ENCODE data around the gene STOML1.
"Not testable (repeated sequence)": the region's sequence is repeated elsewhere in the genome, so short reads cannot be mapped to it uniquely, and the experiment has no call there.

The STOML1 gene

DNA sequence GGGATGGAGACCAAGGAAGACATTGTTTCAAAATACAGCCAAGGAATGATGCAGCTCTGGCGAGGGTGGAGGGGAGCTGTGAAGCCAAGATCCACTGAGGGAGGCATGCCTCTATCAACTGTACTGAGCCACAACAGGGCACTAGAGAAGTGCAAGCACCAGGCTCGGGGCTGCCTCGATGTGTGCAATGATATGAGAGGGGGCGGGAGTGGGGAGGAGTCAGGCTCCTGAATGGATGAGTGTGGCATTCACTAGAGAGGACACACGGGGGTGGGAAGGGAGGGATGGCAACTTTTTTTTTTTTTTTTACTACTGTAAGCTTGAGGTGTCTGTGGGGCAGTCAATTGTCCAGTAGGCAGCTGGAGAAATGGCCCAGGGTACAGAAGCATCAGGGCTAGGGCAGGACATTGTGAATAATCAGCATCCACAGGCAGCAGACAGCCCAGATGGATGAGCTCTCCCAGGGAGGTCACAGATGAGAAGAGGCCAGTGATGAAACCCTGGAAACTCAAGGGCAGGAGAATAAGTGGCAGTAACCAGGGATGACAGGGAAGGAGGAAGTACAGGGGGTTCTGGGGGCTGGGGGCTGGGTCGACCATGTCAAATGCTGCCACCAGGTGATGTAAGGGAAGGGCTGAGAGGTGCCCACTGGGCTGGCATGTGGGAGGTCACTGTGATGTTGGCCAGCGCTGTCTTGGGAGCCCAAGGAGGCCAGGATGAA is 5.9 kb downstream of the STOML1 start:
- no peak for DNase-seq

GRCh38 chr15:73985101-73985873 is 6.8 kb downstream of the STOML1 start:
- DNase-seq: no peak

DNA sequence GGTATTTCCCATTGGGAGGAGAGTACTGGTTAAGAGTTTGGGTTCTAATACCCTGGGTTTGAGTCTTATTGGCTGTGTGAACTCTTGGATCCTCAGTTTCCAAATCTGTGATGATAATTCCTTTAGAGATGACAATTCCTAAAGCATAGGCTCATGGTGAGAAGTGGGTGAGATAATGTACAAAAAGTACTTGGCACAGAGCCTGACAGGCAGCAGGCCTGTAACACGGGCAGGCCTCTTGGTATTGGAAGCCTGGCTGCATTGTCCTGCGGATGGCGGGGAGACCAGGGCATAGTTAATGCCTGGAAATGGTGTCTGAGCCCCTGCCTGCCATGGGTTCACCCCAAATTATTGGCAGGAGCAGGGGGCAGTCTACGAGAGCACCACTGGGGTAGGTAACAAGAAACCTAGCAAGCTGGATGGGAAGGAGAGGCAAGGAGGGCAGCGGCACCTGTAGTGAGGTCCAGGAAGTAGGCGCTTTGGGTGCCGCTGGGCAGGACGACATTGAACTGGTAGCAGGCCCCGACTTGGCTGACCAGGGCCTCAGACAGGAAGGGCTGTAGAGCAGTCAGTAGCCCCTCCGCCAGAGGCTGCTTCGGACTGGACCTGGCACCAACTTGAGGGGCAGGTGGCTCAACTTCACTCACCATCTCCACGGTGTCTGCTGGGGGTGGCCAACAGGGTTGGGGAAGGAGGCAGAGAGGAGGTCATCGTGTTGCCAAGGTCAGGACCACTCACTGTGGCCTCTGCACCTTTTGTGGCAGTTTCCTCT is 7.7 kb downstream of the STOML1 start:
- no peak for DNase-seq

GRCh38 chr15:73983773-73984172 is 8.3 kb downstream of the STOML1 start:
- DNase-seq: no peak

DNA sequence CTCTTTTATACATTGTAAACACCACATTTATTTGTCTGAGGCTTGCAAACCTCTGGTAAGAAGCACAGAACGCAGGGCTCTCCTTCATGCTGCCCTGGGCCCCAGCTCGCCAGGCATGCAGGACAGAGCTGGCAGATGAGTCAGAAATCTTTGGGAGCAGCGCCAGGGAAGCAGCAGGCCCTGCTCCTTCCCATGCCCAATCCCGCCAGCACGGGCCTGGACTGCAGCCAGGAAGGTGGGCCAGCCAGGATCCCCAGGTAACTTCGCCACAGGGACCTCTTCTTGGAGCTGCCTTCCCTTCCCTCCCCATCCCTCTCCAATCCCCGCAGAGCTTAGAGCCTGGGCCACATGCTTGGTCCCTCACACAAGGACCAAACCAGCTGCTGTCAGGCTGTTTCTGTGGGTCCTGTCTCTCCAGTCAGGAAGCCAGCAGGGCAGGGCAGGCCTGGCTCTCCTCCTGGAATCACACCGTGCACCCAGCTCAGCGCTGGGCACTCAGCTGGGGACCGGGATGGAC is 8.8 kb downstream of the STOML1 start:
- peak; percentile 72 for DNase-seq

DNA sequence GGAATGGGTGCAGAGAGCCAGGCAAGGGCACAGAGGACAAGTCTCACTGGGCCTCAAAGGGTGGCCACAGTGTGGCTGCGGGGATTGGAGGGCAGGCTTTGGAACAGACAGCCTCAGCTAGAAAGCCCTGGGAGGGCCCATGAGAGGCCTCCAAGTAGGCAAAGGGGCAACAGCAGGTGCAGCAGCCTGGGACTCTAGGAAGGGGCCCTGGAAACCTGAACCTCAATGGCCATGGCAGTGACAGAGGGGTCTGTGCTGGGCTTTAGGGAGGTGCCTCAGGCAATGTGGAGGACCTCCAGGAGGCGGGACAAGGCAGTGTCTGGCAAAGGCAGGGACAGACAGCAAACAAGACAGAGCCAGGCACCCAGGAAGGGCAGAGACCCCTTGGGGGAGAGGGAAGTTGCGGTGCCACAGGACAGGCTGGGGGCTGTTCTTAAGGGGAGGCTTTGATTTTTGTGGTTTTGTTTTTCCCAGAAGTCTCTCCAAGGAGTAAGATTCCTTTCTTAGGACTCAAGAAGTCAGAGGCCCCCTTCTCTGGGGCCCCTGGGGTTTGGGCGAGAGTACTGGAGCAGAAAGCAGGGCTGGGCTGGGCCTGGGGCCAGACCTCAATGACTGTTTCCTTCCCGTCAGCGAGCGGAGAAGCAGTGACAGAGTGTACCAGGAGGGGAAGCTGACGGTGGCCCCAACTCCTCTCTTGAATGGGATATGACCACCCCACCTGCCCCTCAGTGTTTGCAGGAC is 9.7 kb downstream of the STOML1 start:
- peak; percentile 92 for DNase-seq

DNA sequence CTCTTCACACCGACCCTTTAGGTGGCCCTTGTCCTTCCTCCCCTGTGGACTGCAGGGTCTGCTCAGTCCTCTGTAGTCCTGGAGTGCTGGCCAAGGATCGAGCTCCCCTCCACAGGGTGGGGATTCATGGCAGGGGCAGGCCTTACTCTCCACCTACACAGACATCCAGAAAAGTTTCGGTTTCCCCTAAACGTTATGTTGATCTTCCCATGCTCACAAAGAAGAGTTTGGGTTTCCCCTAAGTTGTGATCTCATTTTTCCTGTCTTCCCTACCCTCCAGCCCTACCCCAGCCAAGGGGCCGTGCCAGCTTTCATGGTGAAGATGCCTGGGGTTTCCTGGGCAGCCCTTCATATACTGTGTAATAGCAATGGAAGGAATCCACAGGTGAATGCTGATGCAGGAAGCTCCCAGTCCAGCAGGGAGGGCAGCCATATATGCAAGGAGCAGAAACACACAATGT is 10.3 kb downstream of the STOML1 start:
- DNase-seq: no peak

DNA sequence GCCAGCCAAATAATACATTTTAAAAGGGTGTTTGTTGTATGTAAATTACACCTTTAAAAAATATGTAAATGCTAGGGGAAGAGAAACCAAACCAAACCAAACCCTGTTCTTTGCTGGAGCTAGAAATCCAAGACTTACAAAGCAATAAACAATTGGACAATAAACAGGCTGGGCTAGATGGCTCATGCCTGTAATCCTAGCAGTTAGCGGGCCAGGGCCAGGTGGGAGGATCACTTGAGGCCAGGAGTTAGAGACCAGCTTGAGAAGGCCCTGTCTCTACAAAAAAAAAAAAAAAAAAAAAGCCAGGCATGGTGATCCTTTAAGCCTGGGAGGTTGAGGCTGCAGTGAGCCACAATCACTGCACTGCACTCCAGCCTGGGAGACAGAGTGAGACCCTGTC is 12.5 kb downstream of the STOML1 start:
- no peak for DNase-seq

DNA sequence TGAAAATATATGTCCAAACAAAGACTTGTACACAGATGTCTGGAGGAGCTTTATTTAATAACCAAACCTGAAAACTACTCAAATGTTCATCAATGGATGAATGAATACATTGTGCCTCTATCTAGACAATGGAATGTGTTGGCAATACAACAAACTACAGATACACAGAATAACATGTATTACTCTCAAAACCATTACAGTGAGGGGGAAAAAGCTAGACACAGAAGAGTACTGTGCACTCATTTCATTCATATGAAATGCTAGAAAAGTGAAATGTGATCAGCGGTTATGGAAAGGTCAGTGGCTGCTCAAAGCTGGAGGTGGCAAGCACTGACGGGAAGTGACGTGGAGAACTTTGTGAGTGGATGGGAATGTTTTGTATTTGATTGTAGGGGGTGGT is 13.2 kb downstream of the STOML1 start:
- DNase-seq: no peak

- DNase-seq: not testable (repeated sequence)
Measured at GRCh38 chr15:73975440-73976125, 16.5 kb downstream of the STOML1 start.

GRCh38 chr15:73973683-73974200 is 18.4 kb downstream of the STOML1 start:
- not testable (repeated sequence) for DNase-seq

DNA sequence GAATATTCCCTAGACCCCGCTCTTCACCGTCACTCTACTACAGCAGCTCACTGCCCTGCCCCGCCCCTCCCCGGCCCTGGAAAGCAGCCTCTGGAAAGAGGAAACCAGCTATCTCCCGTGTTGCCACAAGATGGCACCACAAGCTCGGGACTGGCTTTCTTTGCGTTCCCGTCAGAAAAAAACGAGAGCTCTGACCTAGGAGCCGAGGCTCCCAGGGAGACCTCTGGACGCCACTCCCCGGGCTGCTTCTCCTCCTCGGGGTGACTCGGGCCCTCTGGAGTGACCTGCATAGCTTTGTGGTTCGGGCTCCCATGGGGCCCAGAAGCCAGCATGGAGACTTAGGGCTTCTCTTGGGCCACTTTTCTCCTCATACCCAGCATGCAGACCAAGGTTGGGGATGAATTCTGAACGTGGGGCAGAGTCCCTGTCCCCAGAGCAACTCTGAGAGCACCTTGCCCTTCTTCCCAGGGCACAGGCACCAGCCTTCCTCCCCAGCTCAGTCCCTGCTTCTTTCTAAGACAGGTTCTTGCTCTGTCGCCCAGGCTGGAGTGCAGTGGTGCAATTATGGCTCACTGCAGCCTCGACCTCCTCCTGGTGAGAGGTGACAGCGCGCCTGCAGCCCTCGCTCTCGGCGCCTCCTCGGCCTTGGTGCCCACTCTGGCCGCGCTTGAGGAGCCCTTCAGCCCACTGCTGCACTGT is 19.0 kb downstream of the STOML1 start:
- DNase-seq: peak; percentile 91

GRCh38 chr15:73969151-73969759 is 22.8 kb downstream of the STOML1 start:
- DNase-seq: no peak

- no peak for DNase-seq
Measured at GRCh38 chr15:73968461-73968860, 23.6 kb downstream of the STOML1 start.

GRCh38 chr15:73965758-73966113 is 26.4 kb downstream of the STOML1 start:
- DNase-seq: no peak

DNA sequence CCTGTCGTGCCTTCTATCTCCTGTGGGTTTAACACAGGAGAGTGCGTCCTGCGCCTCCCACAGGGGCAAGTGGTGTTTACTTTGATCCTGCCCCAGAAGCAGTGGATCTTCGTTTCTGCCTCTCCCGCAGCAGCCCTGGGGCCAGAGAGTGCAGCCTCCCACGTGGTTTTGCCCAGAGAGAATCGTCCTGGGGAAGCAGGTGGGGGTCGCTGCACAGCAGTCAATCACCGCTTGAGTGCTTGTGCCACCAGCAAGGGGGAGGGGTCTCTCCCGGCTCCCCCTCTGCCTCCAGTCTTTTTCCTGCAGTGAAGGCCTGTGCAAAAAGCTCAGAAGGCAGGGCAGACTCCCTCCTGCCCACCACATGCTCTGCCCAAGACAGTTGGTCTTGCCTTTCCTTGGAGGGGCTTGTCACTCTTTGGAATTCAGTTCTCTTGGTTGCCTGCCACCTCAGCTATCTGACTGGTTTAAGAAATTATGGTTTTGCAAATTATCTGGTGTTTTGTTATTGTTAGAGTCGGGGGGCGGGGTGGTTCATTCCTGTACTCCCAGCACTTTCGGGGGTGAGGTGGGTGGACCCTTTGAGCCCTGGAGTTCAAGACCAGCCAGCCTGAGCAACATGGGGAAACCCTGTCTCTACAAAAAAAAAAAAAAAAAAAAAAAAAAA is 26.9 kb downstream of the STOML1 start:
- no peak for DNase-seq

- peak; percentile 84 for DNase-seq
Measured at GRCh38 chr15:73964736-73965093, 27.4 kb downstream of the STOML1 start.

- DNase-seq: no peak
Measured at GRCh38 chr15:73962433-73962832, 29.7 kb downstream of the STOML1 start.

DNA sequence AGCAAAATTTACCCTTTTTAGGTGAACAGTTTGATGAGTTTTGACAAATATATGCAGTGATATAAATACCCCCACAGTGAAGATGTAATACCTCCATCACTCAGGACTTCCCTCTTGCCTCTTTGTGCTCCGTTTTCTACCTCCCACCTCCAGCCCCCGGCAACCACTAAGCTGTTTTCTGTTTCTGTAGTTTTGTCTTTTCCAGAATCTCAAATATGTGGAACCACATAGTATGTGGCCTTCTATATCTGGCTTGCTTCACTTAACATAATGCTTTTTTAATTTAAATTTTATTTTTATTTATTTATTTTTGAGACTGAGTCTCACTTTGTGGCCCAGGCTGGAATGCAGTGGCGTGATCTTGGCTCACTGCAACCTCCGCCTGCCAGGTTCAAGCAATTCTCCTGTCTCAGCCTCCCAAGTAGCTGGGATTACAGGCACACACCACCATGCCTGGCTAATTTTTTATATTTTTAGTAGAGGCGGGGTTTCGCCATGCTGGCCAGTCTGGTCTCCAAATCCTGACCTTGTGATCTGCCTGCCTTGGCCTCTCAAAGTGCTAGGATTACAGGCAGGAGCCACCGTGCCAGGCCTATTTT is 31.5 kb downstream of the STOML1 start:
- DNase-seq: not testable (repeated sequence)

DNA sequence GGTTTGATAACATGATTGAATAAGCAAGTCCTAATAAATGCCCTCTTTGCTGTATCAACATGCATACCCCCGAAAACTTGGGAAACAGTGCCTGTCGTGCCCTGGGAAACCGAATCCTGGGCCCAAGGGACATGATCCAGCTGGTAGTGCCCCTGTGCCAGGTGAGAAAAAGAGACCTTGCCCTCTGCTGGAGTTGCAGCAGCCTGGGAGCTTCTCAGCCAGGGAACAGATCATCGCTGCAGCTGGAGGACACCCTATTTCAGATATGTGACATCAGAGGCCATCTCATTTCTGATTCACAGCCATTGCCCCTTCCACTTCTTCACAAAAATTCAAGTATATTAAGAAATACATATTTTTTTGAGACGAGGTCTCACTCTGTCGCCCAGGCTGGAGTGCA is 32.3 kb downstream of the STOML1 start:
- no peak for DNase-seq

All from femur (tissue), 1 donor.